ENCODE measurements around the gene SNPH. TPM values are rescaled to one million over a fixed set of nuclear protein-coding genes. Genes with fewer than 3 reads are reported as not detected.
"Not testable (repeated sequence)": the region's sequence is repeated elsewhere in the genome, so short reads cannot be mapped to it uniquely, and the experiment has no call there.

The SNPH gene
- total RNA-seq, 2 experiments from 2014 or later = 3.2 to 3.6 TPM

GRCh38 chr20:1338801-1339200, 72.7 kb downstream of the SNPH start:
- Mint-ChIP-seq H3K27me3 (no peaks in the 10 kb centered on the region), H3K9me3 (no peaks in the 10 kb centered on the region), H3K27ac (no peak overlapping the region), H3K36me3 (peaks cover 17% of the 10 kb centered on the region), H3K4me3 (no peak overlapping the region), H3K4me1 (peaks cover 22% of the 10 kb centered on the region)
- no peak for DNase-seq

GRCh38 chr20:1341561-1342265, 75.6 kb downstream of the SNPH start:
- H3K36me3 Mint-ChIP-seq = peaks cover 15% of the 10 kb centered on the region
- no peak overlapping the region for H3K27ac Mint-ChIP-seq
- DNase-seq = no peak
- no peaks in the 10 kb centered on the region for H3K9me3 Mint-ChIP-seq
- H3K4me3 Mint-ChIP-seq = no peak overlapping the region
- H3K4me1 Mint-ChIP-seq = peaks cover 31% of the 10 kb centered on the region
- H3K27me3 Mint-ChIP-seq = no peaks in the 10 kb centered on the region

- not testable (repeated sequence) for H3K27me3 Mint-ChIP-seq, DNase-seq, H3K9me3 Mint-ChIP-seq, H3K4me3 Mint-ChIP-seq
- peak overlapping the region; percentile 27 for H3K27ac Mint-ChIP-seq
- H3K36me3 Mint-ChIP-seq = peaks cover 24% of the 10 kb centered on the region
- H3K4me1 Mint-ChIP-seq = peaks cover 29% of the 10 kb centered on the region
Observed at GRCh38 chr20:1343446-1344124, 77.5 kb downstream of the SNPH start.

- Mint-ChIP-seq H3K4me3 (no peak overlapping the region), H3K4me1 (peaks cover 29% of the 10 kb centered on the region), H3K27ac (peak overlapping the region; percentile 74)
Observed at GRCh38 chr20:1345030-1345755, 79.1 kb downstream of the SNPH start.

GRCh38 chr20:1345756-1346093, 79.6 kb downstream of the SNPH start:
- no peak overlapping the region for H3K27ac Mint-ChIP-seq
- H3K36me3 Mint-ChIP-seq = peaks cover 36% of the 10 kb centered on the region
- no peak for DNase-seq
- H3K4me3 Mint-ChIP-seq = no peak overlapping the region
- peaks cover 33% of the 10 kb centered on the region for H3K4me1 Mint-ChIP-seq
- H3K27me3 Mint-ChIP-seq = no peaks in the 10 kb centered on the region
- H3K9me3 Mint-ChIP-seq = peaks cover 23% of the 10 kb centered on the region

More at GRCh38 chr20:1345030-1345755, 79.1 kb downstream of the SNPH start:
- no peak for DNase-seq
- H3K9me3 Mint-ChIP-seq = peaks cover 17% of the 10 kb centered on the region
- peaks cover 31% of the 10 kb centered on the region for H3K36me3 Mint-ChIP-seq
- no peaks in the 10 kb centered on the region for H3K27me3 Mint-ChIP-seq

GRCh38 chr20:1346315-1346969, 80.3 kb downstream of the SNPH start:
- peak overlapping the region; percentile 30 for H3K4me3 Mint-ChIP-seq
- H3K9me3 Mint-ChIP-seq = peaks cover 26% of the 10 kb centered on the region

GRCh38 chr20:1353956-1354355, 87.9 kb downstream of the SNPH start:
- peaks cover 79% of the 10 kb centered on the region for H3K36me3 Mint-ChIP-seq
- H3K4me1 Mint-ChIP-seq = peaks cover 39% of the 10 kb centered on the region
- no peak for DNase-seq
- H3K27ac Mint-ChIP-seq = peak overlapping the region; percentile 26
- no peak overlapping the region for H3K4me3 Mint-ChIP-seq
- peaks cover 31% of the 10 kb centered on the region for H3K9me3 Mint-ChIP-seq
- H3K27me3 Mint-ChIP-seq = no peaks in the 10 kb centered on the region

More at GRCh38 chr20:1346315-1346969, 80.3 kb downstream of the SNPH start:
- Mint-ChIP-seq H3K27ac (peak overlapping the region; percentile 79), H3K36me3 (peaks cover 43% of the 10 kb centered on the region), H3K4me1 (peaks cover 39% of the 10 kb centered on the region), H3K27me3 (no peaks in the 10 kb centered on the region)
- DNase-seq = no peak

- peak overlapping the region; percentile 57 for H3K4me3 Mint-ChIP-seq
- peaks cover 11% of the 10 kb centered on the region for H3K9me3 Mint-ChIP-seq
- H3K4me1 Mint-ChIP-seq = peaks cover 63% of the 10 kb centered on the region
- H3K27me3 Mint-ChIP-seq = no peaks in the 10 kb centered on the region
- H3K36me3 Mint-ChIP-seq = peaks cover 85% of the 10 kb centered on the region
- DNase-seq = peak; percentile 62
- H3K27ac Mint-ChIP-seq = peak overlapping the region; percentile 89
Observed at GRCh38 chr20:1357921-1358671, 92.0 kb downstream of the SNPH start.

Other genes starting within 250 kb of the SNPH start
- gene PSMF1, start 147.7 kb upstream of the SNPH start, total RNA-seq = 100 to 1,000 TPM; 180 to 192 TPM
- 1 to 10 TPM; 1.5 to 1.9 TPM for gene TMEM74B, start 81.3 kb upstream of the SNPH start, total RNA-seq
- gene C20orf202, start 62.8 kb upstream of the SNPH start, total RNA-seq = not detected
- not detected for gene RAD21L1, start 40.2 kb upstream of the SNPH start, total RNA-seq
- 1 to 10 TPM; 3.3 to 3.9 TPM for gene SDCBP2, start 62.8 kb downstream of the SNPH start, total RNA-seq
- 100 to 1,000 TPM; 315 to 324 TPM for gene FKBP1A, start 126.8 kb downstream of the SNPH start, total RNA-seq
- 10 to 100 TPM; 94.6 to 96.2 TPM for gene NSFL1C, start 200.6 kb downstream of the SNPH start, total RNA-seq
- gene SIRPB2, start 225.1 kb downstream of the SNPH start, total RNA-seq = not detected

All from activated naive CD8-positive, alpha-beta T cell treated with anti-CD3 and anti-CD28 coated beads for 36 hours (primary cell).